Activated B cell treated with CpG ODN at 0.5 μM for 24 hours (primary cell): ENCODE measurements around the gene TSSK2. TPM values are rescaled to one million over a fixed set of nuclear protein-coding genes. Genes with fewer than 3 reads are reported as not detected.

Experiments
- ATAC-seq: fragments of 200-7000 bp; cut with Tn5 transposase; one replicate; pipeline ENCODE4 v1.10.0; 2021; ENCODE audit warnings: low read depth, mild to moderate bottlenecking, moderate library complexity
- CTCF ChIA-PET: fragments of 350-600 bp; sonication (Branson Sonifier 250); formaldehyde crosslinking; loops from one replicate; lab custom pipeline; 2021; ENCODE audit warnings: antibody characterized with exemption; lab: Charles Lee
- POLR2A ChIA-PET: fragments of 350-600 bp; sonication (Branson Sonifier 250); formaldehyde crosslinking; loops from one replicate; lab custom pipeline; 2021; ENCODE audit warnings: antibody characterized with exemption; lab: Charles Lee
- DNase-seq: peaks from one replicate; pipeline ENCODE4 v3.0.0; 2022
- H3K27ac Mint-ChIP-seq: one replicate; pipeline ENCODE4 v1.8.0; 2020; ENCODE audit warnings: mixed read lengths
- H3K27me3 Mint-ChIP-seq: one replicate; pipeline ENCODE4 v1.8.0; 2021; ENCODE audit warnings: mixed read lengths
- H3K36me3 Mint-ChIP-seq: one replicate; pipeline ENCODE4 v1.8.0; 2021; ENCODE audit warnings: low read depth, mixed read lengths
- H3K4me1 Mint-ChIP-seq: one replicate; pipeline ENCODE4 v1.8.0; 2021; ENCODE audit warnings: mixed read lengths
- H3K4me3 Mint-ChIP-seq: one replicate; pipeline ENCODE4 v1.8.0; 2020; ENCODE audit warnings: mild to moderate bottlenecking, mixed read lengths
- H3K9me3 Mint-ChIP-seq: one replicate; pipeline ENCODE4 v1.8.0; 2020; ENCODE audit warnings: mixed read lengths
- CTCF ChIP-seq: fragments of 200-600 bp; IDR thresholded peaks from one replicate; pipeline ENCODE4 v1.8.0; 2022; ENCODE audit warnings: antibody characterized with exemption, mild to moderate bottlenecking
- intact Hi-C: fragments of 100-400 bp; cut with micrococcal nuclease; formaldehyde crosslinking; loops from one replicate; pipeline ENCODE4 v1.15.1; 2024
- total RNA-seq: library from RNA; stranded (reverse); gene quantifications from 2 replicates; pipeline ENCODE4 v1.2.3, GENCODE V29; 2022

Gene TSSK2
- total RNA-seq, 1 donor from 2014 or later = 0.13 TPM

DNA sequence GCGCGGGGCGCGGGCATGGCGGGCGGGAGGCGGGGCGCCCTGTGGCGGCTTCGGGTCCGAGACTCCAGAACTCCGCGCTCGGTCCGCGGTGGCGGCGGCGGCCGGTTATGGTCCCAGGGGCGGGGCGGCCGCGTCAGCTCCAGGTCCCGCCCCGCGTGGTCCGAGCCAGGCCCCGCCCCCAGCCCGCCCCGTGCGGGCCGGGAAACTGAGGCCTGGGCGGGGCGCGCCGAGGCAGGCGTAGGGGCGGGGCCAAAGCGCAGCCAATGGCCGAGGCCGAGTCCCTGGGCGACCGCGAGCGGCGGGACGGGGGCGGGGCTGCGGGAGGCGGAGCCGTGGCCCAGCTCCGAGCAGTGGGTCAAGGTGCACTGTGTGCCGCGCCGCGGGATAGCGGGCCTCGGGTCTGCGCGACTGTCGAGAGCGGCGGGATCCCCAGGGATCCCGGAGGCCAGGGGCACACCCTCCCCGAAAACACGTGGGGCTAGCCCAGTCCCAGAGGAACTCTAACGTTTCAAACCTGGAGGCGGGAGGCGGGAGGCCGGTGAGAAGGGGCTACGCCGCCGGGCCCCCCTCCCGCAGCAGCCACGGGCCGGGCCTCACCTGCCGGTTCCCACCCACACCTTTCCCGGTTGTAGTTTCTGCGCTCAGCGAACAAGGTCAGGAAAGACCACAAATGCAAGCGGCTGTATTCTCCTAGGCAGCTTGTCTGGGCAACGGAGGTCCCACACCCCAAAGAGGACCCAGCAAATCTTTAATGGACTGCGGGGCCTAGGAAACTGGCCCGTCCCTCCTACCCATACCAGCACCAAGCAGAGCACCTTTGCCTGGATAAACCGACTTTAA, 47.8 kb downstream of the TSSK2 start, which contains the start of gene SLC25A1:
Gene SLC25A1 (minus strand): TSS at position 80 of the 840 bp plus-strand sequence. CDS start 63 bp downstream, at position 17.
- Mint-ChIP-seq H3K4me1 (peaks cover 27% of the 10 kb centered on the region), H3K4me3 (peak within 1 kb of the TSS; percentile 85), H3K9me3 (no peaks in the 10 kb centered on the region), H3K36me3 (peaks cover 4% of the 10 kb centered on the region), H3K27me3 (no peaks in the 10 kb centered on the region), H3K27ac (peak within 1 kb of the TSS; percentile 68)
- ChIA-PET POLR2A (interaction anchor here (0.6 to 2.6 kb wide), 8 partner anchors 9 to 770 kb away, joined by 3 to 14 read pairs (median 6); partner anchors contain the start of genes CDC45, DGCR2, ESS2 and HIRA), CTCF (interaction anchor here (0.7 to 3.1 kb wide), 7 partner anchors 34 to 451 kb away, joined by 3 to 21 read pairs (median 4); partner anchors contain the start of genes CDC45, ESS2 and UFD1)
- intact Hi-C loops = loop anchor here (1.0 to 5.0 kb wide), 10 partner anchors 35 to 678 kb away; partner anchors contain the start of genes CDC45, CLTCL1, DGCR2 and ESS2
- TF ChIP-seq CTCF = no peak
- DNase-seq (peak; percentile 84), ATAC-seq (peak; percentile 75)

DNA sequence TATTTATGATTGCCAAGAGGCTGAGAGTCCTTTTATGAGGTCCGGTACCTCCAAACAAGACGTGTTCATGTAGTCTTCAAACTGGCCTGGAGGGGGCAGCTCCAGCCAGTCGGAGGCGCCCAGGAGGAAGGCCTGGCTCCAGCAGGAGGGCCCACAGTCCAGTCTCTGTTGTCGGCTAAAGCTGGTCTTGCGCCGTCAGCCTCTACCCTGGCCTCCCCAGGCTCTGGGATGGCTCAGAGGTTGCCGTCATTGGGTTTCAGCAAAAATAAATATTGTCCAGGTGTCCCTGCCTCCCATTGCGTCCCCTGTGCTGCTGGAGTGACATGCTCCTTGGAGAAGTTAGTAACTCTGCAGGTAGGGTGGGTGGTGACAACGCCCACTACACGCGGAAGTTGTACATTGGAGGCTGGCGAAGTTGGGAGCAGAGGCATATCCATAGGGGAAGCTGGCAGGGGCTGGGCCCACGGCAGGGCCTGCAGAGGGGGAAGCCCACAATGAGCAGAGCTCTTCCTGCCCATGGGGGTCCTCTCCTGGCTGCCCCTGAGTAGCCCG, 48.5 kb downstream of the TSSK2 start:
- TF ChIP-seq CTCF = no peak
- no peak for DNase-seq
- Mint-ChIP-seq H3K4me3 (peak overlapping the region; percentile 85), H3K27ac (peak overlapping the region; percentile 68), H3K27me3 (no peaks in the 10 kb centered on the region), H3K9me3 (no peaks in the 10 kb centered on the region), H3K4me1 (peaks cover 20% of the 10 kb centered on the region), H3K36me3 (peaks cover 4% of the 10 kb centered on the region)
- ChIA-PET CTCF (interaction anchor here (0.7 to 3.1 kb wide), 9 partner anchors 35 to 450 kb away, joined by 3 to 21 read pairs (median 3); partner anchors contain the start of genes CDC45, ESS2 and UFD1), POLR2A (interaction anchor here (1.2 to 2.6 kb wide), 6 partner anchors 35 to 450 kb away, joined by 4 to 14 read pairs (median 9); partner anchors contain the start of genes CDC45, DGCR2, ESS2 and HIRA)
- ATAC-seq = peak; percentile 53
- intact Hi-C loops = loop anchor here (1.0 to 5.0 kb wide), 9 partner anchors 35 to 678 kb away; partner anchors contain the start of genes CDC45, CLTCL1, DGCR2 and ESS2

DNA sequence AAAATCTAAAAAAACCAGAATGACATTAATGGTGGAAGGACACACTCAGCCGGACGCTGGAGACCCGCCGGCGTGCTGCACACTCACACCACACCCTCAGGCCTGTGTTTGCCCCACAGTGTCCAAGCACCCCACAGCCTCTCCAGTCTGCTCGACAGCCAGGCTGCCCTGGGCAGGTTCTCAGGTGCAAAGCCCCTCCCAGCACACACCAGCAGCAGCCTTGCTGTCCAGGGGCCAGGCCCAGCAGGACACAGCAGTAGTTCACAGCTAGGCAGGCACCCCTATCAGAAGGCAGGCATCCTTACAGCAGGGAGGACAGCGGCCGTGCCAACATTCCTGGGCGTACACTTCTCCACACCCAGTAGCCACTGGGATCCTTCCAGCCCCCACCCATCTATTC, 49.1 kb downstream of the TSSK2 start:
- CTCF ChIA-PET = interaction anchor here (0.7 to 3.1 kb wide), 6 partner anchors 36 to 450 kb away, joined by 3 to 21 read pairs (median 4); partner anchors contain the start of genes CDC45, ESS2 and UFD1
- TF ChIP-seq CTCF = no peak
- Mint-ChIP-seq H3K36me3 (peaks cover 4% of the 10 kb centered on the region), H3K4me1 (peaks cover 14% of the 10 kb centered on the region), H3K27me3 (no peaks in the 10 kb centered on the region), H3K27ac (no peak overlapping the region), H3K4me3 (peak overlapping the region; percentile 7), H3K9me3 (no peaks in the 10 kb centered on the region)
- intact Hi-C loops = no loop called here
- POLR2A ChIA-PET = interaction anchor here (2.6 kb wide), 1 partner anchor 450 kb away, joined by 7 read pairs; no protein-coding TSS in a partner anchor
- DNase-seq = no peak
- ATAC-seq = no peak

DNA sequence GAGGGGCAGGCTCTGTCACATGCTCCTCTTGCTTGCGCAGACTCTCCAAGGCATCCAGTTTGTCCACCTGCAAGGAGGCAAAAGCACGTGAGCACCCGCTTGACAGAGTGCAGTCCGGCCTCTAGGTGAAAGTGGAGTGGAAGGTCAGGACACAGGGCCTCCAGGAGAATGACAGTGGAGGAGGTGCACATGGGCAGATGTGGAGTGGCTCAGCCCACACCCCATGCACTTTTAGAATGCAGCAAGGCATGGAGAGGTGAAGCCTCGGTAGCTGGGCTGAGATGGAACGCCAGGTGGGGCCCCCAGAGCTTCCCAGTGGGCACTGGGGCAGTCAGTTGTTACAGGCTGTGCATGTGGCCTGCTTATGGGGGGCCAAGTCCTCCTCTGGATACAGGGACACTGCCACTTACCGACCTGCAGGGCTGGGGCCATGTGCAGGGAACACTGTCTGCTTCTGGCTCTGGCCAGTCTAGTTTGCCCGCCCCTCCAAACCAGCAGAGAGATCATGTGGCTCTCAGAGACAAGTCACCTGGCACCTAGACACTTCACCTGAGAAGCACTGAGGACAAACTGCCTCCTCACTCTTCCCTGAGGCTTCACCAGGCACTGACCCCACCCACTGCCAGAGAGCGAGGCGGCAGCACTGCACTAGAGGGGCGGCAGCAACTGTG, 49.8 kb downstream of the TSSK2 start:
- POLR2A ChIA-PET = no interaction called here

More for the DNA sequence above, 49.8 kb downstream of the TSSK2 start:
- no peaks in the 10 kb centered on the region for H3K27me3 Mint-ChIP-seq
- CTCF ChIA-PET = interaction anchor here (3.1 kb wide), 1 partner anchor 297 kb away, joined by 21 read pairs; the partner anchor contains the start of genes CDC45 and UFD1
- DNase-seq = no peak
- no peak for TF ChIP-seq CTCF
- no peak for ATAC-seq
- H3K4me3 Mint-ChIP-seq = peak overlapping the region; percentile 7
- no peaks in the 10 kb centered on the region for H3K9me3 Mint-ChIP-seq
- H3K27ac Mint-ChIP-seq = no peak overlapping the region
- H3K4me1 Mint-ChIP-seq = peaks cover 10% of the 10 kb centered on the region
- peaks cover 3% of the 10 kb centered on the region for H3K36me3 Mint-ChIP-seq
- intact Hi-C loops = no loop called here
